ENCODE results near the gene NUDT3.

GRCh38 chr6:34391786-34392496, 528 bp downstream of the NUDT3 start:
- TF ChIP-seq EZH2 (IDR thresholded peaks at IDR 0.05; ENCODE audit: insufficient read depth, poor library complexity, severe bottlenecking), result no peak
- no peak for TF ChIP-seq EZH2phosphoT487 (IDR thresholded peaks at IDR 0.05; ENCODE audit: insufficient read depth, low read depth)
